Neural progenitor cell (in vitro differentiated cells): Measurements from ENCODE around the gene PHEX.

Source experiments
- EZH2 ChIP-seq: fragments of 200-600 bp; sonication (generic); IDR thresholded peaks from 2 replicates; pipeline ENCODE4 v1.6.1; 2017; ENCODE audit warnings: antibody characterized with exemption, mild to moderate bottlenecking, moderate library complexity
- TF ChIP-seq, protein P1 (sequence below): fragments of 200-600 bp; sonication (generic); IDR thresholded peaks from 2 replicates; pipeline ENCODE4 v1.5.1; 2017; ENCODE audit warnings: antibody characterized with exemption, mild to moderate bottlenecking

DNA sequence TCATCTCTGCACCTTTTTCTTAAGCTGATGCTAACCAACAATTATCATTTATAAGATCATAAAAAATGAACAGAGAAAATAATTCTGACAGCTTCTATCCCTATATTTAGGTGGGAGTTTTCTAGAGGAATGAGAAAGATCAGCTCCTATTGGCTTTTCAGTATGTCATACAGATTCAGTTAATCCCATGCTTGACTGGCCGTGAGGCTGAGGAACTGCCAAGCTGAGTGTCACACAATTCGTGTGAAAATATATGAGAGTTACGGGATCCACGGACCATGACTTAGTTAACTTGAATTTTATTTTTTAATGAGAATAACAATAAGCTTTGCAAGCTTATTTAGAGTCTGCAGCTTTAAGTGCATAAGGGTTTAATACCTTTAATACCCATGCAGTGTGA lies 37.5 kb downstream of the PHEX start:
- TF ChIP-seq, protein P1, sequence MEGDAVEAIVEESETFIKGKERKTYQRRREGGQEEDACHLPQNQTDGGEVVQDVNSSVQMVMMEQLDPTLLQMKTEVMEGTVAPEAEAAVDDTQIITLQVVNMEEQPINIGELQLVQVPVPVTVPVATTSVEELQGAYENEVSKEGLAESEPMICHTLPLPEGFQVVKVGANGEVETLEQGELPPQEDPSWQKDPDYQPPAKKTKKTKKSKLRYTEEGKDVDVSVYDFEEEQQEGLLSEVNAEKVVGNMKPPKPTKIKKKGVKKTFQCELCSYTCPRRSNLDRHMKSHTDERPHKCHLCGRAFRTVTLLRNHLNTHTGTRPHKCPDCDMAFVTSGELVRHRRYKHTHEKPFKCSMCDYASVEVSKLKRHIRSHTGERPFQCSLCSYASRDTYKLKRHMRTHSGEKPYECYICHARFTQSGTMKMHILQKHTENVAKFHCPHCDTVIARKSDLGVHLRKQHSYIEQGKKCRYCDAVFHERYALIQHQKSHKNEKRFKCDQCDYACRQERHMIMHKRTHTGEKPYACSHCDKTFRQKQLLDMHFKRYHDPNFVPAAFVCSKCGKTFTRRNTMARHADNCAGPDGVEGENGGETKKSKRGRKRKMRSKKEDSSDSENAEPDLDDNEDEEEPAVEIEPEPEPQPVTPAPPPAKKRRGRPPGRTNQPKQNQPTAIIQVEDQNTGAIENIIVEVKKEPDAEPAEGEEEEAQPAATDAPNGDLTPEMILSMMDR, result no peak
- TF ChIP-seq EZH2, result no peak
